ENCODE measurements around the gene RABAC1. TPM values are rescaled to one million over a fixed set of nuclear protein-coding genes. Genes with fewer than 3 reads are reported as not detected.

Gene RABAC1, protein sequence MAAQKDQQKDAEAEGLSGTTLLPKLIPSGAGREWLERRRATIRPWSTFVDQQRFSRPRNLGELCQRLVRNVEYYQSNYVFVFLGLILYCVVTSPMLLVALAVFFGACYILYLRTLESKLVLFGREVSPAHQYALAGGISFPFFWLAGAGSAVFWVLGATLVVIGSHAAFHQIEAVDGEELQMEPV
- total RNA-seq: 10 to 100 TPM; 76.8 to 100.0 (median 78.4) TPM
- 68.3 TPM for total RNA-seq (2013)

- H3K4me3 ChIP-seq (ENCODE audit: low read length): peak within 1 kb of the TSS; percentile 74
- H3K27me3 ChIP-seq (ENCODE audit: control insufficient read depth, insufficient read depth, low read length): no peaks in the 10 kb centered on the region
- Mint-ChIP-seq H3K27ac (peak within 1 kb of the TSS; percentile 84 to 91), H3K9me3 (no peaks in the 10 kb centered on the region), H3K27me3 (ENCODE audit: low read depth in 2 of 2) (no peaks in the 10 kb centered on the region), H3K4me1 (peaks cover 16 to 23% of the 10 kb centered on the region in 2 donors), H3K4me3 (peak within 1 kb of the TSS; percentile 95), H3K36me3 (no peaks in the 10 kb centered on the region)
- peak; percentile 72 to 93 for DNase-seq
- ATAC-seq: peak; percentile 83 to 90 (median 88)
- H3K36me3 ChIP-seq (ENCODE audit: control insufficient read depth, insufficient read depth, low read length): peaks cover 9% of the 10 kb centered on the region
- 5% methylated on average over 46 of the region's 46 CpGs for WGBS (ENCODE audit: insufficient coverage)
- H3K4me1 ChIP-seq (ENCODE audit: control insufficient read depth, insufficient read depth, low read length): peaks cover 21% of the 10 kb centered on the region
- TF ChIP-seq, protein P1, sequence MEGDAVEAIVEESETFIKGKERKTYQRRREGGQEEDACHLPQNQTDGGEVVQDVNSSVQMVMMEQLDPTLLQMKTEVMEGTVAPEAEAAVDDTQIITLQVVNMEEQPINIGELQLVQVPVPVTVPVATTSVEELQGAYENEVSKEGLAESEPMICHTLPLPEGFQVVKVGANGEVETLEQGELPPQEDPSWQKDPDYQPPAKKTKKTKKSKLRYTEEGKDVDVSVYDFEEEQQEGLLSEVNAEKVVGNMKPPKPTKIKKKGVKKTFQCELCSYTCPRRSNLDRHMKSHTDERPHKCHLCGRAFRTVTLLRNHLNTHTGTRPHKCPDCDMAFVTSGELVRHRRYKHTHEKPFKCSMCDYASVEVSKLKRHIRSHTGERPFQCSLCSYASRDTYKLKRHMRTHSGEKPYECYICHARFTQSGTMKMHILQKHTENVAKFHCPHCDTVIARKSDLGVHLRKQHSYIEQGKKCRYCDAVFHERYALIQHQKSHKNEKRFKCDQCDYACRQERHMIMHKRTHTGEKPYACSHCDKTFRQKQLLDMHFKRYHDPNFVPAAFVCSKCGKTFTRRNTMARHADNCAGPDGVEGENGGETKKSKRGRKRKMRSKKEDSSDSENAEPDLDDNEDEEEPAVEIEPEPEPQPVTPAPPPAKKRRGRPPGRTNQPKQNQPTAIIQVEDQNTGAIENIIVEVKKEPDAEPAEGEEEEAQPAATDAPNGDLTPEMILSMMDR (IDR thresholded peaks at IDR 0.05): no peak
- no peaks in the 10 kb centered on the region for H3K9me3 ChIP-seq (ENCODE audit: control insufficient read depth, insufficient read depth, low read length)
- H3K27ac ChIP-seq (ENCODE audit: low read length): peak within 1 kb of the TSS; percentile 76
- intact Hi-C loops (cut with micrococcal nuclease): no loop called here
Measured at GRCh38 chr19:41959056-41960053, at the start of gene RABAC1. Gene RABAC1, minus strand, starts transcription at chr19:41959321. Its CDS starts 29 bp downstream, at chr19:41959292.

DNA sequence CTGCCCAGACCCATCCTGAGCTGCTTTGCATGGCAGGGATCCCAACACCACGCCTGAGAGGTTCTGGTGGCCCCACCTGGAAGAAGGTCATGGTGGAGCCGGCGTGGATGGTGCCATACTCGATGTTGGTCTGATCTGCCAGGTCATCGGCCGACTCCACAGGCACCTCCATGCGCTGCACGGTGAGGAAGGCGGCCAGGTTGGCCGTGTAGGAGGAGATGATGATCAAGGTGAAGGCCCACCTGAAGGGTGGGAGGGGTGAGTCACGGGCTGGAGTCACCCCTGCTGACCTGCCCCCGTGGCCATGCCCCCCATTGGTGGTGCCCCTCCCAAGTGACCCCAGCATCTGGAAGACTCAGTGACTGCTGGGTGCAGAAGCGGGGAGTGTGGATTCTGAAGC, 47.4 kb upstream of the RABAC1 start:
- Mint-ChIP-seq H3K27me3 (ENCODE audit: low read depth in 2 of 2) (peaks cover 22% of the 10 kb centered on the region in 2 donors), H3K4me3 (no peak overlapping the region), H3K9me3 (no peaks in the 10 kb centered on the region), H3K27ac (no peak overlapping the region), H3K4me1 (no peaks in the 10 kb centered on the region), H3K36me3 (no peaks in the 10 kb centered on the region)
- TF ChIP-seq, protein P1 (IDR thresholded peaks at IDR 0.05): no peak
- Histone ChIP-seq H3K9me3 (ENCODE audit: control insufficient read depth, insufficient read depth, low read length) (no peaks in the 10 kb centered on the region), H3K4me3 (ENCODE audit: low read length) (no peak overlapping the region), H3K4me1 (ENCODE audit: control insufficient read depth, insufficient read depth, low read length) (no peaks in the 10 kb centered on the region), H3K36me3 (ENCODE audit: control insufficient read depth, insufficient read depth, low read length) (no peaks in the 10 kb centered on the region), H3K27ac (ENCODE audit: low read length) (no peak overlapping the region), H3K27me3 (ENCODE audit: control insufficient read depth, insufficient read depth, low read length) (no peaks in the 10 kb centered on the region)
- ATAC-seq: no peak
- 90% methylated on average over 13 of the region's 13 CpGs for WGBS (ENCODE audit: insufficient coverage)
- intact Hi-C loops (cut with micrococcal nuclease): no loop called here
- DNase-seq: no peak

DNA sequence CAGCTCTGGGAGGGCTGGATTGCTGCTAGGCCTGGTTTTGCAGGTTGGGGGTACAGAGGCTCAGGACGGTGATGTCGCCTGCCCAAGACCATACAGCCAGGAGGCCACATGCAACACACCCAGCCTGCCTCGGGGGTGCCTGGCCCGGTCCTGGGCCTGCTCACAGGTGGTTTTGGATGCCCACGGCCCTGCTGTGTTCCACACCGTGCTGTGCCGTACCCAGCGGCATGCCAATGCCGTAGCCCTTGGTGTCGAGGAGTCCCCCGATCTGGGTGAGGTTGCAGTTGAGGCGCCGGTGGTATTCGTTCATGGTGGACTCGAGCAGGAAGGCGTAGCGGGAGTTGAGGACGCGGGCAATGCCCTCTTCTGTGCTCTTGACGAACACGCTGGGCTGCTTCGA, 46.4 kb upstream of the RABAC1 start:
- Histone ChIP-seq H3K4me3 (ENCODE audit: low read length) (no peak overlapping the region), H3K36me3 (ENCODE audit: control insufficient read depth, insufficient read depth, low read length) (no peaks in the 10 kb centered on the region), H3K27ac (ENCODE audit: low read length) (no peak overlapping the region), H3K9me3 (ENCODE audit: control insufficient read depth, insufficient read depth, low read length) (no peaks in the 10 kb centered on the region), H3K4me1 (ENCODE audit: control insufficient read depth, insufficient read depth, low read length) (no peaks in the 10 kb centered on the region), H3K27me3 (ENCODE audit: control insufficient read depth, insufficient read depth, low read length) (no peaks in the 10 kb centered on the region)
- no peak for DNase-seq
- intact Hi-C loops (cut with micrococcal nuclease): no loop called here
- no peaks in the 10 kb centered on the region for H3K9me3 Mint-ChIP-seq
- TF ChIP-seq, protein P1 (IDR thresholded peaks at IDR 0.05): no peak
- H3K4me1 Mint-ChIP-seq: no peaks in the 10 kb centered on the region
- no peak for ATAC-seq
- 93% methylated on average over 22 of the region's 22 CpGs for WGBS (ENCODE audit: insufficient coverage)
- no peak overlapping the region for H3K27ac Mint-ChIP-seq
- peaks cover 28 to 33% of the 10 kb centered on the region in 2 donors for H3K27me3 Mint-ChIP-seq (ENCODE audit: low read depth in 2 of 2)
- H3K36me3 Mint-ChIP-seq: no peaks in the 10 kb centered on the region
- no peak overlapping the region for H3K4me3 Mint-ChIP-seq
